Measurements from ENCODE around the gene COA8. TPM values are rescaled to one million over a fixed set of nuclear protein-coding genes. Genes with fewer than 3 reads are reported as not detected.

The COA8 gene
- total RNA-seq, 1 donor from 2014 or later = 33.7 TPM

- Mint-ChIP-seq H3K36me3 (ENCODE audit: low read depth) (peaks cover 6% of the 10 kb centered on the region), H3K27me3 (ENCODE audit: low read depth) (no peaks in the 10 kb centered on the region), H3K4me3 (no peak overlapping the region), H3K27ac (ENCODE audit: unreplicated experiment) (no peak overlapping the region), H3K9me3 (no peaks in the 10 kb centered on the region), H3K4me1 (peaks cover 29% of the 10 kb centered on the region)
- no peak for TF ChIP-seq CTCF (conservative IDR thresholded peaks at IDR 0.05)
- DNase-seq (ENCODE audit: low read depth, low spot score) = no peak
These were observed 7.0 kb upstream of the COA8 start for GRCh38 chr14:103555559-103556337.

- H3K4me3 Mint-ChIP-seq = peak overlapping the region; percentile 27
- no peaks in the 10 kb centered on the region for H3K27me3 Mint-ChIP-seq (ENCODE audit: low read depth)
- H3K4me1 Mint-ChIP-seq = peaks cover 37% of the 10 kb centered on the region
- no peaks in the 10 kb centered on the region for H3K9me3 Mint-ChIP-seq
- DNase-seq (ENCODE audit: low read depth, low spot score) = no peak
- peaks cover 8% of the 10 kb centered on the region for H3K36me3 Mint-ChIP-seq (ENCODE audit: low read depth)
- TF ChIP-seq CTCF (conservative IDR thresholded peaks at IDR 0.05) = no peak
- H3K27ac Mint-ChIP-seq (ENCODE audit: unreplicated experiment) = no peak overlapping the region
These were observed 5.6 kb upstream of the COA8 start for GRCh38 chr14:103556946-103557758.

- Mint-ChIP-seq H3K9me3 (no peaks in the 10 kb centered on the region), H3K4me3 (peak overlapping the region; percentile 62), H3K27ac (ENCODE audit: unreplicated experiment) (peak overlapping the region; percentile 35), H3K36me3 (ENCODE audit: low read depth) (peaks cover 8% of the 10 kb centered on the region), H3K27me3 (ENCODE audit: low read depth) (no peaks in the 10 kb centered on the region), H3K4me1 (peaks cover 40% of the 10 kb centered on the region)
- DNase-seq (ENCODE audit: low read depth, low spot score) = no peak
- no peak for TF ChIP-seq CTCF (conservative IDR thresholded peaks at IDR 0.05)
These were observed 4.5 kb upstream of the COA8 start for GRCh38 chr14:103558071-103558882.

GRCh38 chr14:103559766-103560165 lies 3.0 kb upstream of the COA8 start:
- H3K27ac Mint-ChIP-seq (ENCODE audit: unreplicated experiment) = no peak overlapping the region
- H3K27me3 Mint-ChIP-seq (ENCODE audit: low read depth) = no peaks in the 10 kb centered on the region
- H3K9me3 Mint-ChIP-seq = no peaks in the 10 kb centered on the region
- H3K4me3 Mint-ChIP-seq = peak overlapping the region; percentile 47
- TF ChIP-seq CTCF (conservative IDR thresholded peaks at IDR 0.05) = no peak
- DNase-seq (ENCODE audit: low read depth, low spot score) = no peak
- H3K4me1 Mint-ChIP-seq = peaks cover 50% of the 10 kb centered on the region
- peaks cover 11% of the 10 kb centered on the region for H3K36me3 Mint-ChIP-seq (ENCODE audit: low read depth)

GRCh38 chr14:103560691-103561090 lies 2.1 kb upstream of the COA8 start:
- peaks cover 50% of the 10 kb centered on the region for H3K4me1 Mint-ChIP-seq
- no peak for TF ChIP-seq CTCF (conservative IDR thresholded peaks at IDR 0.05)
- no peak overlapping the region for H3K27ac Mint-ChIP-seq (ENCODE audit: unreplicated experiment)

More at GRCh38 chr14:103560691-103561090, 2.1 kb upstream of the COA8 start:
- Mint-ChIP-seq H3K36me3 (ENCODE audit: low read depth) (peaks cover 11% of the 10 kb centered on the region), H3K4me3 (peak overlapping the region; percentile 95), H3K9me3 (no peaks in the 10 kb centered on the region), H3K27me3 (ENCODE audit: low read depth) (no peaks in the 10 kb centered on the region)
- DNase-seq (ENCODE audit: low read depth, low spot score) = no peak
